Activated CD8-positive, alpha-beta memory T cell treated with anti-CD3 and anti-CD28 coated beads for 24 hours (primary cell): ENCODE results near the gene NR2F6.

ENCODE experiments used
- DNase-seq: peaks from one replicate; pipeline ENCODE4 v3.0.0-alpha.2; 2020

Gene NR2F6

DNA sequence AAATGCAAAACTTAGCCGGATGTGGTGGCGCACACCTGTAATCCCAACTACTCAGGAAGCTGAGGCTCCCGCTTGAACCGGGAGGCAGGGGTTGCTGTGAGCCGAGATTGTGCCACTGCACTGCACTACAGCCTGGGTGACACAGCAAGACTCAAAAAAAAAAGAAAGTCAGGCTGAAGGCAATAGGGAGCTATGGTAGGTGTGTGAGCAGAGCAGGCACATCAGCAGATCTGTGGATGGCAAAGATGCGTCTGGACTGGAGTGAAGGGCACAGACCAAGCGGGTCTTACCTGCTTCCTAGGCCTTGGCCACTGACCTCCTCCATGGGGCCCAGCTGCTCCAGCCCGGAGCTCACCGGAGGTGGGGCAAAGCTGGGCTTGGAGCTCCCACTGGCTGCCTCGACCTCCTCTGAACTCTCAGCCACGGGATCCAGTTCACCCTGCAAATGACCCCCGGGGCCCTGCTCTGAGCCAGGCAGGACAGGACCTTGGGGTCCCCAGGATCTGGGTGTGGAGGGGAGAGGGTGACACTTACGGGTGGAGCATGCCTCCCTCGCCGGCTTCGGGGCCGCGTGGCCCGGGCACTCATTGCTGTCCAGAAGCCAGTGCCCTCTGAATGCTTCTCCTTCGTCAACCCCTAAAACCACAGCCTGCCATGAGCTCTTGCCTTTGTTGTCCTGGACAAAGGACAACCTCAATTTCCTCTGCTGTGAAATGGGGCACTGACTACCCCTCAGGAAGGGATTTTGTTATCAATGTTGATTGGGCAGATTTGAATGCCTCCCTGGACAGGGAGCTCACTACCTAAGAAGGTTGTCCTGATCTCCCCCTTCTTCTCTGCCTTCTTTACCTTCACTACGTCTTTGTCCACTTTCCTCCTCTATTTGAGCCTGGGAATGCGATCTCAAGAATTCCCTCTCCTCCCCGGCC, 18.3 kb upstream of the NR2F6 start:
- no peak for DNase-seq

DNA sequence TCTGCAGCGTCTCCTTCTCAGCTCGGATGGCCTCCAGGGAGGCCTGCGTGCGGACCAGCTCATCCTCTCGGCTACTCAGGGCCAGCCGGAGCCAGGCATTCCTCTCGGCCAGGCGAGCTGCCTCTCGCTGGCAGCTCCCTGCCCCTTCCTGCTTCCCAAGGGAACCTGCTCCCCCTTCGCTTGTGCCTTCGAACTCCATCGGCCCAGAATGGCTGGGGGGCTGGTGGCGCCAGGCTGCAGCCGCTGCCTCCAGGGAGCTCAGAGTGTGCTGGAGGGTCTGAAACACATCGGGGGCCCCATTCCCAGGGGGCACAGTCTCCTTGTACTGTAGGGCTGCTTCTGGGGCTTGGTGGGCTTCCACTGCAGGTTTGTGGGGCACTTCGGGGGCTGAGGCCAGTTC, 16.8 kb upstream of the NR2F6 start:
- DNase-seq = no peak

GRCh38 chr19:17260842-17261325, 15.2 kb upstream of the NR2F6 start:
- peak; percentile 96 for DNase-seq

DNA sequence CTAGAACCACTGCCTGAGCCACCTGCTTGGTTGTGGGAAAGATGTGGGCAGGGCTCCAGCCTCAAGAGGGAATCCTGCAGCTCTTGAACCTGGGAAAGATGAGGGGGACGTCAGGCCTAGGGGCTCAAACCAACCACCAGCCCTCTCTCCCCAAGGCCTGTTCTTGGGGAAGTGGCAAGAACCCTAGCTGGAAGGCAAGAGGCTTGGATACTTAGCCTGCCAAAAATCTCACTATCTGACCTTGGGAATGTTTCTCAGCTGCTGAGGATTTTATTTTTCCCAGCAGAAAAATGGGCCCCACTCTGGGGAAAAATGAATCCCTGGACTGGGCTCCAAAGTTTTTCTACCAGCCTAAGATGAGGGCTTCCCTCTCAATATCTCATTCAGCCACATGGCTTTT, 14.2 kb upstream of the NR2F6 start:
- DNase-seq = no peak

- DNase-seq = no peak
Observed at GRCh38 chr19:17259118-17259780, 13.5 kb upstream of the NR2F6 start.

DNA sequence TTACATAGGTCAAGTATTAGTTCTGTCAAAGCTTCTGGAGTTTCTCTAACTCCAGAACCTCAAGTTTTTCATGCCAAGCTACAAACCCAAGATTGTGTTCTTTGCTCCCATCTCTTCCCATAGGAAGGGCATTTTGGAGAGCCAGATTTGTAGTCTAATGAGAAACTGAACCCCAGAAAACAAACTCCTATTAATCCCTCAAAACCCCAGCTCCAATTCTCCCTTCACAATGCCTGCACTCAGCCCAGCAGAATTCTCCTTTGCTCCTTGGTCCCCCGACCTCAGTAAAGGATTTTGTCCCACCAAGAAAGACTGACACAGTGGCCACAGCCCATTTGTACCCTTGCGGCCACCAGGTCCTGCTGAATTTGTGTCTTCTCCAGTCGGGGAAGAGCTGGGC, 10.4 kb upstream of the NR2F6 start:
- no peak for DNase-seq

DNA sequence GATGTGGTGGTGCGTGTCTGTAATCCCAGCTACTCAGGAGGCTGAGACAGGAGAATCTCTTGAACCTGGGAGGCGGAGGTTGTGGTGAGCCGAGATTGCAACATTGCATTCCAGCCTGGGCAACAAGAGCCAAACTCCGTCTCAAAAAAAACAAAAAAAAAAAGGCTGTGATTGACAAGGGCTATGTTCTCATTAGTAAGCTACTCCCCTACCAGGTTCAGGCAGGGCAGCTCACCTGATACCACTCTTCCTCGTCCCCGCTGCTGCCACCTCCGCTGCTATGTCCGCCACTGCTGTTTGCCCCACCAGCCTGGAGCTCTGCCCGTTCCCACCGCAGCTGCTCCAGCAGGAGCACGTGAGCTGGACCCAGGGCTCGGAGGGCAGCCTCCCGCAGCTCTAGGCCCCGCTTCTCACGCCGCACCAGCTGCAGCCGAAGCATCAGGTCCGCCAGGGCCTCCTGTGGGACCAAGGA, 9.5 kb upstream of the NR2F6 start:
- DNase-seq = no peak

DNA sequence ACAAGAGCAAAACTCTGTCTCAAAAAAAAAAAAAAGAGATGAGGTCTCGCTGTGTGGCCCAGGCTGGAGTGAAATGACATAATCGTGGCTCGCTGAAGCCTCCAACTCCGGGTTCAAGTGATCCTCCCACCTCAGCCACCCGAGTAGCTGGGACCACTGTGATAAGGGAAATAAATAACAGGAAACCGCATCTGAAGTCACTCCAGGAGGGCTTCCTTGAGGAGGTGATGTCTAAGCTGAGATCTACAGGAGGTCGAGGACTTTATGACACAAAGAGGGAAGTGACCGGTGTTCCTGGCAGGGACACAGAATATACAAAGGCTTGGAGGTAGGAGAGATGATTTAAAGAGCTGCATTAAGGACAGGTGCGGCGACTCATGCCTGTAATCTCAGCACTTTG, 8.9 kb upstream of the NR2F6 start:
- no peak for DNase-seq

- DNase-seq = no peak
Observed at GRCh38 chr19:17249887-17250548, 4.3 kb upstream of the NR2F6 start.

DNA sequence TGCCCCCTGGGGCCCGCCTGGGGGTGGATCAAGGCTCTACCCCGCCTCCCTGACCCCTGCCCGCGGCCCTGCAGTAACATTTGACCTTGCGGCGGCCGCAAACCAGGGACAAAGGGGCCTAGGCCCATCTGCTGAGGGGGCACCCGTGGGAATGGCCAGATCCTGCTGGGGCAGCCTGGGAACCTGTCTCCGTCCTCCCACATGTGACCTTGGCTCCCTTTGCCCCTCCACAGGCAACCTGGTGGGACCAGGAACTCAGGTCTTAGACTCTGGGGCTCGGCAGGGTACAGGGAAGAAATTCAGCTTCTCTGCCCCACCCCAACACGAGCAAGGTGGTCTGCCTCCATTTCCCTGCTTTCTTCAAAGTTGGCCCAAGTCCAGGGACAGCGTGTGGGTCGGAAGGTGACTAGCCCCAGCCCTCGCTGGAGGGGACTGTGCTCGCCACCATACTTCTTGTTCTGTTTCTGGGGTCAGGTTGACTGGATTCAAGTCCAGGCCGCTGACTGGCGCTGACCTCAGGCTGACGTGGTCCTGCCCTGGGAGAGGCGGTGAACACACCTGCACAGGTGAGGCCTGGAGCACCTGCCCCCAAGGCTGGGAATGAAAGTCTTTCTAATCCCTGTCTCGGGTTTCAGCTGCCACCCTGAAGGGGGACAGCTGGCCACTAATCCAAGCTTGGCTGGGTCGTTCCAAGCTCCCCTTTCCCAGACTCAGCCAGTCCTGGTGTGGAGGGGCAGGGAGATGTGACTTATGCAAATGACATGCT, 2.5 kb upstream of the NR2F6 start:
- no peak for DNase-seq

- DNase-seq = no peak
Observed at GRCh38 chr19:17246681-17247425, 1.1 kb upstream of the NR2F6 start.

DNA sequence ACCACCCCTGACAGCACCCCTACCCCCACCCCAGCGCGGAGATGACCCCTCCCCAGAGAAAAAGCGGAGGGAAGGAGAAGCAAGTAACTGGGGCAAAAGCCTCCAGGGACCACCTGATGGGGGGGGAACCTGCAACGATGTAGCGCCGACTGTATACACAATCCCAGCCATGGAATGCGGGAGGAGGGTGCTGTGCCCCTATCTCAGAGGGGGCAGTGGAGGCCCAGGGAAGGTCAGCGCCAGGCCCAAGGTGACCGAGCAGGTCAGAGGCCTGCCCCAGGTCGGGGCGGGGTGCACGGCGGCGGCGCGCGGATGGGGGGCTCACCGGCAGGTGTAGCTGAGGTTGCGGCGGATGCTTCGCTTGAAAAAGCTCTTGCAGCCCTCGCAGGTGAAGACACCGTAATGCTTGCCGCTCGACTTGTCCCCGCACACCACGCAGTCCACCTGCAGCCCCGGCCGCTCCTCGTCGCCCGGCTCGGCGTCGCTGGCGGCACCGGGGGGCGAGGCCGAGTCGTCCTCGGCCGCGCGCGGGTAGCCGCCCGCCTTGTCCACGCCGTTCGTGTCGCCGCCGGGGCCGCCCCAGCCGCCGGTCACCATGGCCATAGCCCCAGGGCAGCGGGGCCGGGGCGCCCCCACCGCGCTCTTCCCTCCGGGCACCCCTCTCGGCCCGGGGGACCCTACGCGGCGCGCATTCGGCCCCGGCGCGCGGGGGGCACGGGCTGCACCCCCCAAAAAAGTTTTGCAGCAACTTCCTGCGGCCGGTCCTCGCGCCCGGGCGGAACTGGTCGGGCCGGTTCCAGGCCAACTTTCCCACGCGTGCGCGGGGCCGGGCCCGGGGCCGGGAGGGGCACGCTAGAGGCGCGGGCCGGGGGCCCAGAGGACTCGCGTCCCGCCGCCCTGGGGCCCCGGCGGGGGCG, 843 bp downstream of the NR2F6 start:
- no peak for DNase-seq

DNA sequence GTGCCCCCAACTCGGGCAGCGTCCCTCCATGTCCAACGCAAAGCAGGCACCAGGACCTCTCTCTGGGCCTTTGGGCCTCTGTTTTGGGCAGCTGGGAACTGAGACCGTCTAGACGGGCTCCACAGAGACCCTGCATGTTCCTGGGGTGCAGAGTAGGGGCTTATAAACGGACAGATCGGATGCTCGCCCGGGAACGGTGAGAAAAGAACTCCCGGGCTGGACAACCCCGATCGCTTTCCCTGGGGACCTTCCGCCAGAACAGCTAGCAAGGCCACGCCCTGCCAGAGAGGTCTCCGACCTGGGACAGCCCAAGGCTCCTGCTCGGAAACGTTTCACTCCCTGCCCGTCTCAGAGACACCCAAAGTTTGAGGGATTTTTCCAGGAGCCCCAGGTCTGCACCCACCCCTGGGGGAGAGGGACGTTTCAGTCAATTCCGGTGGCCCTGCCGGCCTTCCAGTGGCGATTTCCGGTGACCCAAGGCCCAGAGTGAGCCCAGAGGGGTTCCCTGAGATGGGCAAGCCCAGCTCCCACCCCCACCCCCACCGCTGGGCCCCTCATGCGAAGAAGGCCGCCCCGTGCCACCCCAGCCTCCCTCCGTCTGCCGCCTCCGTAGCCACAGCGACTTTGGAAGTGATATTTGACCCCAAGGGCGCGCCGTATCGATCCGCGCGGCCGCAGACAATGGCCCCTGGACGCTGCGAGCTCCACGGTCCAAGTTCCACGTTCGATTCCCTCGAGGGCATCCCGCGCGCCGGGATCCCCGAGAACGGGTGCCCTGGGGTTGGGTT, 1.7 kb downstream of the NR2F6 start:
- DNase-seq = no peak

GRCh38 chr19:17243211-17243829, 2.4 kb downstream of the NR2F6 start:
- DNase-seq = no peak

DNA sequence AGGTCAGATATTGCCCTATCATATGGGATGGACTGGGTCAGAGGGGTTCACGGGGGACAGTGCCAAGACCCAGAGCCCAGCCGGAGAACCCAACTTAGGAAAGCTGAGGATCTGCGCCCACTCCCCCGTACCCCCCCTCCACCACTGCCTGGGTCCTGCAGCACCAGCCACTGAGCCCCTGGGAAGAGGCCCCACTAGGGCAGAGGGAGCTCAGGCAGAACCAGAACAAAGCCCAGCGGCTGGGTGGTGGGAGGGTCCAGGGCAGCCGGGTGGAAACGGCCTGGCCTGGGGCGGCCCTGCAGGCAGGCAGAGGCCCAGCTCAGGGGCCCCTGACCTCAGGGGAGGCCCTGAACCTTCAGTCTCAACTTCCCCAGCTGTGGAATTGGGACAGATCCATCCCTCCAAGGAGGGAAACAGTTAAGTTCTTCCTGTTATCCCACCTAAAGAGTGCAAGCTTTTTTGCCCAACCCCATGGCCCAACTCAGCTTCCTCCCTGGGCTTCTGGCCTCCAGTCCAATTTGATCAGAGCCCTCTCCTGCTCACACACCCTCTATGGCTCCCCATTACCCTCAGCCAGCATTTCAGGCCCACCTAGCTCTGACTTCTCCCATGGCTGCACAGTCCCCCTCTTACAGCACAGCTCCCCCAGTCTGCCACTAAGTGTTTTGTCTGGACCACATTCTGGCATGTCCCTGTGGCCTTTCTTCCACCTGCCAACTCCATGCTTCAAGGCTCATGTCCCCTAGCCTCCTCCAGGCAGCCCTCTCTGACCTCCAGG, 3.1 kb downstream of the NR2F6 start:
- DNase-seq = no peak

GRCh38 chr19:17240826-17241399, 4.8 kb downstream of the NR2F6 start:
- DNase-seq = no peak

- no peak for DNase-seq
Observed at GRCh38 chr19:17240062-17240752, 5.5 kb downstream of the NR2F6 start.
